ENCODE measurements around the gene COA3.
A peak's percentile ranks its signal among the peaks of the same experiment; 100 is the strongest.
"Not testable (repeated sequence)": the region's sequence is repeated elsewhere in the genome, so short reads cannot be mapped to it uniquely, and the experiment has no call there.

COA3 gene

DNA sequence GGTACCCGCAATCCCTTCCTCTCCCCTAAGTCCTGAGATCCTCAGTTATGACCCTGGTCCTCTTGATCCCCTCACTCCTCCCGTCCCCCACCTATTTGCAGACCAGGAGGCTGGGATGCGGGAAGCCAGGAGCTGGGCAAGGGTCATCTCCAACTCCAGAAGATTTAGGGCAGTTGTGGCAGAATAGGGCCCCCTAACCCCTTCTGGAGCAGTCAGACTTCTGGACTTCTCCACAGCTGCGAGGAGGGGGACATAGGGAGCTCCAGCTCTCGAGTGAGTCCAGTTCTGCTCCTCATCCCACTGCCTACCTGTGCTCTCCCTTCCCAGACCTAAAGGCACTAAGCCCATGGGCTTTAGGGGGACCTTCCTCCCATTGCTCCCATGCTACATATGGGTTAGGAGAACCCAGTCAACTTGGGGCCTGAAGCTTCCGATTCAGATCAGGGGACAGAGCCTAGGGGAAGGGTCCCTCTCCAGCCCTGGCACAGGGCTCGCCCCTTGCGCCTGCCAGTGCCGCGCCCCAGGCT lies 16.8 kb downstream of the COA3 start:
- DNase-seq (ENCODE audit: low read depth): no peak

DNA sequence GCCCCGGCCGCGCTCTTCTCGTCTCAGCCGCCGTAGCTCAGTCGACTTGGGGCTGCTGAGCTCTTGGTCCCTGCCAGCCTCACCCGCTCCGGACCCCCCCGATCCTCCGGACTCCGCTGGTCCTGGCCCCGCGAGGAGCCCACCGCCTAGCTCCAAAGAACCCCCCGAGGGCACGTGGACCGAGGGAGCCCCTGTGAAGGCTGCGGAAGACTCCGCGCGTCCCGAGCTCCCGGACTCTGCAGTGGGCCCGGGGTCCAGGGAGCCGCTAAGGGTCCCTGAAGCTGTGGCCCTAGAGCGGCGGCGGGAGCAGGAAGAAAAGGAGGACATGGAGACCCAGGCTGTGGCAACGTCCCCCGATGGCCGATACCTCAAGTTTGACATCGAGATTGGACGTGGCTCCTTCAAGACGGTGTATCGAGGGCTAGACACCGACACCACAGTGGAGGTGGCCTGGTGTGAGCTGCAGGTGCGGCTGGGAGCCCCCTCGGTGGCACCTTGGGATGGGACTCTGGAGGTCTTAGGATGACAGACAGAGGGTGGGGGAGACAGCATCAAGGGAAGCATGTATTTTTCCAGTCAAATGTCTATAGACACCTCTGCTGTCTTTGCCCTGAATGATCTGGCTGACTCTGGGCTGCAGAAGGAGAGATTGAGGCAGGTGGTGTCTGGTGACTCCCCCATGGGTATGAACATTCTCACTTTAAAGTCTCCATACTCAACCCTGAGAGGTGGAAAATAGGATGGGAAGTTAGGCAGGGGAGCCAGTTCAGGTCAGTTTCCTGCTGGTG lies 17.5 kb downstream of the COA3 start:
- no peak for DNase-seq (ENCODE audit: low read depth)

DNA sequence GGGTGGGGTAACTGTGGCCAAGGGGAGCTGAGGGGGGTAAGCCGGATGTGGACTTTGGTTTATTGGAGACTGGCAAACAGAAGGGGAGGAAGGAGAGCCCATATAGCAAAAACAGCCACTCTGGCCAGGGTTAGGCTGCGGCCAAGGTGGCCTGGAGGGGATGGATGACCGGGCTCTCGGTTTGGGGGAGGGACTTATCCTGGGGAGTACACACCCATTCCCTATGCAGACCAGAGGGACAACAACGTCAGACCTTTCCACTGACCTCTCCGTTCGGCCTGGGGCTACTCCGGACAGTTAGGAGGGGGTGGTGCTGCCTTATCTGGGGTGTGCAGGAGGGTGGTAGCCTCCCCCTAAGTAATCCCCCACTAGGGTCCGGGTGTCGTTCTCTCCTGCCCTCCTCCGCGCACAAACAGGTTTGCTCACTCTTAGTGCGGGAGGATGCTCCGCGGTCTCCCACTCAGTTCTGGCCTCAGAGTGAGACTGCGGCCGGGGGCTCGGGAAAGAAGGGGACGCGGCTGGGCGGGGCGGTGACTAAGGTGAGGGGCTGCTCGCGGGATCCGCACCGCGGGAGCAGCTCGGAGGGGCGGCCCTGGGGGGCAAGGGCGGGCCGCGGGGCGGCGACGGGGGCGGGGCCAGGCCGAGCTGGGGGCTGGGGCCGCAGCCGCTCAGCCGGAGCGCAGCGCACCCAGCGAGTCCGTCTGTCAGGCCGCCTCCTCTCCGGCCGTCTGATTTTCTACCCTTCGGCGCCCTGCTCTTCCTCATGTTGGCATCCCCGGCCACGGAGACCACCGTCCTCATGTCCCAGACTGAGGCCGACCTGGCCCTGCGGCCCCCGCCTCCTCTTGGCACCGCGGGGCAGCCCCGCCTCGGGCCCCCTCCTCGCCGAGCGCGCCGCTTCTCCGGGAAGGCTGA lies 18.3 kb downstream of the COA3 start, which contains the start of gene WNK4:
Gene WNK4 (plus strand): TSS at position 675 of the 915 bp plus-strand sequence. CDS start 89 bp downstream, at position 764.
- no peak for DNase-seq (ENCODE audit: low read depth)

DNA sequence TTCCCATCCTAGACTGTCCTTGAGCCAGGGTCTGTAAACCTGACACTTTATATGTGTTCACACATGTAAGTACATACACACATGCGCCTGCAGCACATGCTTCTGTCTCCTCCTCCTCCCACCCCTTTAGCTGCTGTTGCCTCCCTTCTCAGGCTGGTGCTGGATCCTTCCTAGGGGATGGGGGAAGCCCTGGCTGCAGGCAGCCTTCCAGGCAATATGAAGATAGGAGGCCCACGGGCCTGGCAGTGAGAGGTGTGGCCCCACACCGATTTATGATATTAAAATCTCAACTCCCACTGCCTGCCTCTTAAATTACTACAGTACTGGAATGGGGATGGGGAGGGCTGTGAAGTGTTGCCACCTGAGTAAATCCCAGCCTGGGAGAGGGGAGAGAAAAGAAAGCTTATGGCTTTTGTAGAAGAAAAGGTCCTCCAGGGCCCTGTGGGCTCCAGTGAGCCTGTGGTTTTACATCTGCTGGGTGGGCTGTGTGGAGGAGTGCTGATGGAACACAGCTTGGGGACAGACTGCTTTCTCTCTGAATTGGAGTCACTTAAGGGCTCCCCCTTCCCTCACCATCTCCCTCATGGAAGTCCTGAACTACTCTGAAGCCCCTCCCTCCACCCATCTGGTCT lies 19.1 kb downstream of the COA3 start:
- no peak for DNase-seq (ENCODE audit: low read depth)

DNA sequence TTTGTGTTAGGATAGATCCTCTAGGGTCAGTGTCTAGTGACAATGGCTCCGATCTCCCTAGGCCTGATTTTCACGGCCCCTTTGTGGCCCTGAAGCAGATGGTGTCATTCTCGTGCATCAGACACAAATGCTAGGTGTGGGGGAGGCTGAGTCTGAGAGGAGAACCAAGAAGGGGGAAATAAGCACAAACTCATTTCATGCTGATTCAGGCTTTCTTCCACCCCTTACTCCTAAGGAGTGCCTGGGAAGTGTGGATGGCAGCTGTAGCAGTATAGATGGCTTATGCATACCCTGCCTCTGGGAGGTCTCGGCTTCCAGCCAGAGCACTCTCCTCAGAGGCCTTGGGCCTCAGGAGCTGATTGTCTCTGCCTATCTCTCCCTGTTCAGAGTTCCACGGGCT lies 19.9 kb downstream of the COA3 start:
- DNase-seq (ENCODE audit: low read depth): no peak

DNA sequence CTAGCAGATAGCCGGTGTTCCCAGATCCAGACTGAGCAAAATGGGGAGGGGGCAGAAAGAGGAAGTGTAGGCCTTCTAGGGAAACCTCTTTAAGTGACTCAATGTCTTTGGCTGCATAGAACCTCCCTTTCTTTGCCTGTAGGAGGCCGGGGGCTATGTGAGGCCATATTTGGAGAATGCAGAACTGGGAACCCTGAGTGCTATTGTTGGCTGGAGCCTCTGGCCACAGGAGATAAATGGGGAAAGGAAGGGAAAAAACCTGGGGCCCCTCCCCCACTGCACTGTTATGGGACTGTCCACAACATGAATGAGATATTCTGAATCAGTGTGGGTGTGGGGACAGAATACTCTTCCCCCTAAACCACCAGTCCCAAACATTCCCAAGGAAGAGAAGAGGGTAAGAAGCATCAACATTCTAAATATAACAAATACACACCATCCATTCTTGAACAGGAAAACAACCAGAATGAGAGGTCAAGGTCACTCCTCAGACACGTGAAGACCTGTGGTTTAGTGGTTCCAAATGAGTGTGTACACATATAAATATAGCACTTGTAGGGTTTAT lies 22.9 kb downstream of the COA3 start:
- no peak for DNase-seq (ENCODE audit: low read depth)

DNA sequence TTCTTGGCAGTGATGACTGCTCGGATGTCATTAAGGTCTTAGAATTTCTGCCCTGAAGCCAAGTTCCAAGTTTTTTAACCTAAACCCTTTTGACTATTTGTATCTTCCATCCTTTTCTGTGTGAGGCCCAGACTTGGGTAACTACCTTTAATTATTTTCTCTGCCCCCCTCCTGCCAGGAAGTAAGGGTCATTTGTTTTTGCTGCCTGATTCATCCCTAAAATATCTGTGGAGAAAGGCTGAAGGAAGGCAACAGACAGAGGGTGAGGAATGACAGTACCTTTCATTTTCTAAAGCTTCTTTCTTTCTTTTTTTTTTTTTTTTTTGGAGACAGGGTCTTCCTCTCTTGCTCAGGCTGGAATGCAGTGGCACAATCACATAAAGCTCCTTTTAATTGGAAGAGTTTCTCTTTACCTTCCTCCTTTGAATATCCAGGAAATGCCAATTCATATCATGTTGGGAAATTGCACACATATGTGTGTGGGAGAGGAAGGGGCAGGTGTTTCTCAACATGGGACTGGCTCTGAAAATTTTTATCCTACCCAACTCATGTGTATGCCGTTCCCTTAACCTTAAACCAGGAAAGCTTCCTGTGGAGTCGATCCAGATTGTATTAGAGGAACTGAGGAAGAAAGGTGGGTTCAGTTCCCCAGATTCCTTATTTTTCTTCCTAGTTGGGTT lies 24.3 kb downstream of the COA3 start:
- DNase-seq (ENCODE audit: low read depth): no peak

DNA sequence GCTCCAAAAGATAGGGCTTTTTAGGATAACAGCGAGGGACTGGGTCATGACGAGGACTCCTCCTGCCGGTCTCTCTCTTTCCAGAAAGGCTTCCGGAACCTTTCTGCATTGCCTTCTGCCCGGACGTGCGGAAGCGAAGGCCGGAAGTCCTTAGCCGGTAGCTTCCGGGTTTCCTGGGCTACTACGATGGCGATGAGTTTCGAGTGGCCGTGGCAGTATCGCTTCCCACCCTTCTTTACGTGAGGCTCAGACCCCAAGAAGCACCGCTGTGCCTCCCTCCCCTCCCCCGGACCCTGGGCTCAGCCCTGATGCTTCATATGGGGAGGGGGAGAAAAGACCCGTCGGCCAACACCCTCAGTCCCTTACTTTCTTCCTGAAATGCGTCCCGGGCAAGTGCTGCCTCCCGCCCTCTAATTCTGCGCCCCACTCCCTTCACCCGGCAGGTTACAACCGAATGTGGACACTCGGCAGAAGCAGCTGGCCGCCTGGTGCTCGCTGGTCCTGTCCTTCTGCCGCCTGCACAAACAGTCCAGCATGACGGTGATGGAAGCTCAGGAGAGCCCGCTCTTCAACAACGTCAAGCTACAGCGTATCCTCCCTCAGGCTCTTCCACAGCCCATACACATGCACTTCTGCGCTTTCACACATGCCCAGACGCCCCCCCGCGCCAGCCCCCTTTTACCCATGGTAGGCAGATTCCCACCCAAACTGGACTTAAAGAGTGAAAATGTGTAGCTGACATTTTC lies 25.0 kb downstream of the COA3 start, which contains the start of gene VPS25:
Gene VPS25 (plus strand): TSS at position 160 of the 746 bp plus-strand sequence. CDS start 27 bp downstream, at position 187.
- peak; percentile 67 for DNase-seq (ENCODE audit: low read depth)

DNA sequence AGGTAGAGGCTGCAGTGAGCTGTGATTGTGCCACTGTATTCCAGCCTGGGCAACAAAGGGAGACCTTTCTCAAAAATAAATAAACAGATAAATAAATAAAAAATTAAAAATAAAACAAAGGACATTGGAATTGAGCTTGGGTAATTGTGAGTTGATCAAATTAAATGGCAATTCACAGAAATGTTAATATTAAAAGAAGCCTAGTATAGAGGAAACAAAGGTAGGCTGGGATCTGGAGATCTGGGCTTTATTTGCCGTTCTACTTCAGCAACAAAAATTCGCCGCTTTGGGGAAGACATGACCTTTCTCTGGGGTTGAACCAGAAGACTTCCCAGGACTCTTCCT lies 25.6 kb downstream of the COA3 start:
- DNase-seq (ENCODE audit: low read depth): no peak

DNA sequence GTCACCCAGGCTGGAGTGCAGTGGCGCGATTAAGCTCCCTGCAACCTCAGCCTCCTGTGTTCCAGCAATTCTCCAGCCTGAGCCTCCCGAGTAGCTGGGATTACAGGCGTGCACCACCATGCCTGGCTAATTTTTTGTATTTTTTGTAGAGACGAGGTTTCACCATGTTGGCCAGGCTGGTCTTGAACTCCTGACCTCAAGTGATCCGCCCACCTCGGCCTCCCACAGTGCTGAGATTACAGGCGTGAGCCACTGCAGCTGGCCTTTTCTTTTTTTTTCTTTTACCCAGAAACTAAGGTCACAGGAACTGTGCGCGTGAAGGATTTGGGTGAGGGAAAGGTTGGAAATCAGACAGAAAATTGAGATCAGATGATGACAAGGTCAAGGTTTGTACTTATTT lies 28.5 kb downstream of the COA3 start:
- DNase-seq (ENCODE audit: low read depth): not testable (repeated sequence)

DNA sequence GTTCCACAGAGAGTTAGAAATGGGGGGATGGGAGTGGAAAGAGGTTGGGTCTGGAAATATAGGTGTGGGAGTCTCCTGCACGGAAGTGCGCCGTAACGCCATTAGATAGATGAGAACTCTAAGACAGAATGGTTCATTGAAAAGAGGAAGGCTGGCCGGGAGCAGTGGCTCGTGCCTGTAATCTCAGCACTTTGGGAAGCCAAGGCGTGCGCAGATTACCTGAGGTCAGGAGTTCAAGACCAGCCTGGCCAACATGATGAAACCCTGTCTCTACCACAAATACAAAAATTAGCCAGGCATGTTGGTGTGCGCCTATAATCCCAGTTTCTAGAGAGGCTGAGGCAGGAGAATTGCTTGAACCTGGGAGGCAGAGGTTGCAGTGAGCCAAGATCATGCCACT lies 30.5 kb downstream of the COA3 start:
- DNase-seq (ENCODE audit: low read depth): not testable (repeated sequence)

DNA sequence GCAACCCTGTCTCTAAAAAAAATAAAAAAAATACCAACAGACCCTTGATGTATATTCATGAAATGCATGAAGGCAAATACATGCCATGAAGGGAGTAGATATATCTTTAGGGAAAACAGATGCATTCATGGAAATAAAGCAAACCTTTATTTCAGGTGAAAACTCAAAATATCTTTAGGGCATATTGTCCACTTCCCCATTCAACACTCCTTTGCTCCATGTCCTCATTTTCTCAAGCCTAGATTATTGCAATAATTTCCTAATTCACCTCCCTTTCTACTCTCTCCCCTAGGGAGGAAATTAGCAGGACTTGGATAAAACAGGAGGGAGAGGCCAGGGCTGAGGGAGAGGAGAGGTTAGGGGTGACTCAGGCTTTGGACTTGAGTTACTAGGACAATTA lies 31.0 kb downstream of the COA3 start:
- no peak for DNase-seq (ENCODE audit: low read depth)

DNA sequence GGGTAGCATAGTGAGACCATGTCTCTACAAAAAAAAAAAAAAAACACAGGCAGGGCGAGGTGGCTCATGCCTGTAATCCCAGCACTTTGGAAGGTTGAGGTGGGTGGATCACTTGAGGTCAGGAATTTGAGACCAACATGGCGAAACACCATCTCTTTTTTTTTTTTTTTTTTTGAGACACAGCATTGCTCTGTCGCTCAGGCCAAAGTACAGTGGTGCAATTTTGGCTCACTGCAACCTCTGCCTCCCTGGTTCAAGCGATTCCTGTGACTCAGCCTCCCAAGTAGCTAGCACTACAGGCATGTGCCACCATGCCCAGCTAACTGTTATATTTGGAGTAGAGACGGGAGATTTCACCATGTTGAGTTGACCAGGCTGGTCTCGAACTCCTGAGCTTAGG lies 32.4 kb downstream of the COA3 start:
- no peak for DNase-seq (ENCODE audit: low read depth)

DNA sequence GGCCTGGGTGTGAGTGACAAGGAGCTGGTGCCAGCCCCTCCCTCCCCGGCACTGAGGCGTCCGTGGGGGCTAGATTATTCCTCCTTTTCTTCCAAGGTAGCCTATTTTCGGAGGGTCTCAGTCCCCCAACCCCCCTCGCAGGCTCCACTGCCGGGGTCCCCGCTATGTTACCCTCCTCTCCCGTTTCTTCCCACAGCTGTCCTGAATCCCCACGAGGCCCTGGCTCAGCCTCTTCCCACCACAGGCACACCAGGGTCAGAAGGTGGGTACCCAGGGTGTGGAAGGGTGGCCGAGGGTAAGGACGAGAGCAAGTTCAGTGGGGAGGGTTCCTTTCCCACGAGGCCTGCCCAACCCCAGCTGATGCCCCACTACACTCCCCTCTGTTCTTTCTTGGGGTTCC lies 36.9 kb downstream of the COA3 start:
- no peak for DNase-seq (ENCODE audit: low read depth)

DNA sequence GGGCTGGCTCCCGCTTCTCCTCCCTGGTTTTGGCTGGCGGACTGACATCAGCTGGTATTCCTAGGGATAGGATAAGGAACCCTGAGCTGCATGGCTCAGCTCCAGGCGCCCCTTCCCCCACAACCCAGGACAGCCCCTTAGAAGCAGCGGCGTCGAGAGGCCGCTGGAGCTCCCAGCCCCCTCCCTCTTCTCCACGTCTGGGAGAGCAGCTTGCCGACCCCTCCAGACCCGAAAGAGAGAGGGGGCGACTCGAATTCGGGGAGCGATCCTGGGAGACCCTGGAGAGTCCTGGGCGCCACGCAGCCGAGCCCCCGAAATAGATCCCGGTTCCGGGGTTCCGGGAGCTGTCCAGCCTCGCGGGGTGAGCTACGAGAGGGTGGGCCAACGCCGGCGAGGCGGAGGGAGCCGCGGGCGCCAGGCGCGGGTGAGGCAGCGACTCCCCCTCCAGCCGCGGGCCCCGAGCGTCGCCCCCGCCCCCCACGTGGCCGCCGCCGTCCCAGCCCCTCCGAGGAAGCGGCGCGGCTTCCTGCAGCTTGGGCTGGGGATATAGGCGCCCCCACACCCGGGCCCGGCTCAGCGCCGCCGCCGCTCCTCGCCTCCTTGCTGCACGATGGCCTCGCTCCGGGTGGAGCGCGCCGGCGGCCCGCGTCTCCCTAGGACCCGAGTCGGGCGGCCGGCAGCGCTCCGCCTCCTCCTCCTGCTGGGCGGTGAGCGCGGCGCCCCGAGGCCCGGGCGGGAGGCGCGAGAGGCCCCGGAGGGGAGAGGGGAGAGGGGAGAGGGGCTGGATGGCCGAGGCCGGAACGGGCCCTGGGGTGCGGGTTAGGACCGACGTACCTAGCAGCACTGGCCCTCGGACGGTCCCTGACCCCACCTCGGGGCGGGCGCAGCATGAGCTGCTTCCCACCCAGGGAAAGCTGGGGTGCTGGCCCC lies 37.6 kb downstream of the COA3 start, which contains the start of gene RAMP2:
Gene RAMP2 (plus strand): TSS at position 576 of the 930 bp plus-strand sequence. CDS start 35 bp downstream, at position 611.
- DNase-seq (ENCODE audit: low read depth): no peak

DNA sequence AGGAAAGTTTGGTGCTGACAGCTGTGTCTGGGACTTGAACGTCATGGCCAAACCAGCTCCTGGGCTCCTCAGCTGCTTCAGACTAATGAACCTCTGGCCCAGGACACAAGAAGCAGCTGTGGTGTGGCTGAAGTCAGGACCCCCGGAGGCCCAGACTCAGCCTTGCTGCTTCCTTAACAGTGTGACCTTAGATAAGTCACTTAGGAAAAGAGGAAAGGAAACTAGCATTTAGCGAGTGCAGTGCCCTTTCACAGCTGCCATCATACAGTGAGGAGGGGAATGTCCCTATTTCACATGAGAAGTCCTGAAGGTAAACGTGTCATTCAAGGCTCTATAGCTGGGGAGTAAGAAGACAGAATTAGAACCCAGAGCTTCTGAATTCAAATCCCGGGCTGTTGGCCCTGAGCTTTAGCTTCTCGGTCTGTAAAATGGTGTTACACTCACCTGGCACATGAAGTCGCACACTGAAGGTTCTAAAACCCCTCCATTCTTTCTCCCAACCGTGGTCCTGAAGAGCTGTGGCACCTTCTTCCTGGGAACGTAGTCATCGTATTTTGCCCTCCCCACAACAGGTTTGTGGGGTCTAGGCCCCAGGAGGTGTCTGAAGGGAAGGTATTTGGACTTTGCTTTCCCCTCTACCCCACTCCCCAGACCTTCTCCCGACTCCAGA lies 38.4 kb downstream of the COA3 start:
- no peak for DNase-seq (ENCODE audit: low read depth)

DNA sequence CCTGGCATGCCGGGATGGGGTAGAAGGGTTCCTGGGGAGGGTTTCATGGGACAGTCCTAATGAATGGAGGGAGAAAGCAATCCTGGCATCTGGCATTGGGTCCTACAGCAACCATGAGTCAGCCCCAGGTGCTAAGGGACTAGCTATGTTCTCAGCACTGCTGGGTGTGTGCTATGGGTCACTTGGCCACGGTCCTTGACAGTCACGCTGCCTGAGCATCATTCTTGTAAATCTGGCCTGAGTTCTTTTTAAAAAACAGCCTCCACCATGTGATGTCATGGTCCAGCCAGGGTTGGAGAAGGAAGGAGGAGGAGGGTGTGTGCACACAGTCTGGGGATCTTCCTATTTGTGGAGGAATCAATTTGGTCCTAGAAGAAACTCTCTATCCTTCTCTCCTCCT lies 43.7 kb downstream of the COA3 start:
- no peak for DNase-seq (ENCODE audit: low read depth)

DNA sequence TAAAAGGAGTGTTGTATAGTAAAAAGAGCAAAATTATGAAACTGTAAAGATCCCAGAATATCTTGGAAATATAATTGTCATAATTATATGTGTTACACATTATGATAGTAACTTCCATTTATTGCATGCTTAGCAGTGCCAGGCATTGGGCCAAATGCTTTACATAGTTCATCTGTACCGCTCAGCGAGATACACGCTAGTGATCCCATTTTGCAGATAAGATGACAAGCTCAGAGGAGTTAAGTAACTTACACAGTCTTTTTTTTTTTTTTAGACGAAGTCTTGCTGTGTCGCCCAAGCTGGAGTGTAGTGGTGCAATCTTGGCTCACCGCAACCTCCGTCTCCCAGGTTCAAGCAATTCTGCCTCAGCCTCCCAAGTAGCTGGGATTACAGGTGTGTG lies 46.9 kb downstream of the COA3 start:
- DNase-seq (ENCODE audit: low read depth): no peak

All from activated T-cell treated with anti-CD3 and anti-CD28 coated beads for 48 hours (primary cell).